Measurements from ENCODE around the gene HS3ST4.

DNA sequence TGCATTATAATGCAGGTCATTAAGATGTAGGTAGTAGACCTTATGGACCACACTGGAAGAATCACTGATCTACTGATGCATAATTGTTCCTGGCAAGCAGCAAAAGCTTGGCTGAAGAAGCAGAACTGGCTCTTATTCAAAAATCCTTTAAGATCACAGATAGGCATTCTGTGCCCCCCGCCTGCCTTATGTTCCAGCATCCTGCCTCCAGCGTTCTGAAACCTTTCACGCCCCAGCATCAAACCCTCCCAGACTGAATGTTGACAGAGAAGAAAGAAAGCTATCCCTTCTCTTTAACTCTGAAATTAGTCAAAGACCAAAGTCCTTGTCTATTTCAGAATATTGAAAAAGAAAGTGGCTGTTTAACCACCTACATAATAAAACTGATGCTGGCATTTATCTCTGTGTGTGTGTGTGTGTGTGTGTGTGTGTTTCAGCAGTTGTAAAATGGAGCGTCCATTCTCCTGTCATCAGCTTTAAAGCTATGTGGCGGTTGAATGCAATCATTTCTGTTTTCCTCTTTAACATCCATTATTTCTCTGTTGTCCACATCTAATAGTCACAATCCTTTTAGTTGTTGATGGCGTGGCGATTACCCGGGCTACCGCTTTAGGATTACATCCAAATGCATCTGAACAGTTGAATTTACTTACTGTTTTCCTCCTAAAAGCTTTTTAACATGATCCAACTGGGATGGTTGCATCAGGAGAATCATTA lies 350.4 kb downstream of the HS3ST4 start:
- TF ChIP-seq, protein P1, sequence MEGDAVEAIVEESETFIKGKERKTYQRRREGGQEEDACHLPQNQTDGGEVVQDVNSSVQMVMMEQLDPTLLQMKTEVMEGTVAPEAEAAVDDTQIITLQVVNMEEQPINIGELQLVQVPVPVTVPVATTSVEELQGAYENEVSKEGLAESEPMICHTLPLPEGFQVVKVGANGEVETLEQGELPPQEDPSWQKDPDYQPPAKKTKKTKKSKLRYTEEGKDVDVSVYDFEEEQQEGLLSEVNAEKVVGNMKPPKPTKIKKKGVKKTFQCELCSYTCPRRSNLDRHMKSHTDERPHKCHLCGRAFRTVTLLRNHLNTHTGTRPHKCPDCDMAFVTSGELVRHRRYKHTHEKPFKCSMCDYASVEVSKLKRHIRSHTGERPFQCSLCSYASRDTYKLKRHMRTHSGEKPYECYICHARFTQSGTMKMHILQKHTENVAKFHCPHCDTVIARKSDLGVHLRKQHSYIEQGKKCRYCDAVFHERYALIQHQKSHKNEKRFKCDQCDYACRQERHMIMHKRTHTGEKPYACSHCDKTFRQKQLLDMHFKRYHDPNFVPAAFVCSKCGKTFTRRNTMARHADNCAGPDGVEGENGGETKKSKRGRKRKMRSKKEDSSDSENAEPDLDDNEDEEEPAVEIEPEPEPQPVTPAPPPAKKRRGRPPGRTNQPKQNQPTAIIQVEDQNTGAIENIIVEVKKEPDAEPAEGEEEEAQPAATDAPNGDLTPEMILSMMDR (conservative IDR thresholded peaks at IDR 0.05 in 1 of 2, IDR thresholded peaks at IDR 0.05 in 1 of 2; ENCODE audit: low read depth in 1 of 2, low read length in 2 of 2) = no peak
- TF ChIP-seq EZH2 (IDR thresholded peaks at IDR 0.05; ENCODE audit: low read length, missing control alignments) = no peak
